Type B pancreatic cell (in vitro differentiated cells): ENCODE measurements around the gene FBXL22. TPM values are rescaled to one million over a fixed set of nuclear protein-coding genes. Genes with fewer than 3 reads are reported as not detected.

ENCODE experiments used
- DNase-seq: peaks from one replicate; pipeline ENCODE4 v3.0.0; 2021; ENCODE audit warnings: mixed read lengths; ENCODE audit not compliant: unreplicated experiment; ENCODE audit errors: extremely low spot score
- H3K27ac Mint-ChIP-seq: 2 replicates; pipeline ENCODE4 v1.8.0; 2021; ENCODE audit warnings: mild to moderate bottlenecking, mixed read lengths
- H3K27me3 Mint-ChIP-seq: 2 replicates; pipeline ENCODE4 v1.8.0; 2021; ENCODE audit warnings: mixed read lengths
- H3K36me3 Mint-ChIP-seq: 2 replicates; pipeline ENCODE4 v1.8.0; 2021; ENCODE audit warnings: mixed read lengths
- H3K4me1 Mint-ChIP-seq: one replicate; pipeline ENCODE4 v1.8.0; 2021; ENCODE audit warnings: mixed read lengths; ENCODE audit not compliant: unreplicated experiment
- H3K4me3 Mint-ChIP-seq: 2 replicates; pipeline ENCODE4 v1.8.0; 2021; ENCODE audit warnings: mild to moderate bottlenecking, mixed read lengths
- H3K9me3 Mint-ChIP-seq: 2 replicates; pipeline ENCODE4 v1.8.0; 2021; ENCODE audit warnings: mixed read lengths
- total RNA-seq: library from RNA; stranded (reverse); gene quantifications from 2 replicates; pipeline ENCODE4 v1.2.1, GENCODE V29; 2021; ENCODE audit warnings: low replicate concordance
- TF ChIP-seq, protein P1 (sequence below): fragments of 200-600 bp; sonication (generic); conservative IDR thresholded peaks from 2 replicates; pipeline ENCODE4 v1.5.0; 2021; ENCODE audit warnings: antibody characterized with exemption, mild to moderate bottlenecking

The FBXL22 gene
- total RNA-seq, 1 donor from 2014 or later, result 1.1 TPM

DNA sequence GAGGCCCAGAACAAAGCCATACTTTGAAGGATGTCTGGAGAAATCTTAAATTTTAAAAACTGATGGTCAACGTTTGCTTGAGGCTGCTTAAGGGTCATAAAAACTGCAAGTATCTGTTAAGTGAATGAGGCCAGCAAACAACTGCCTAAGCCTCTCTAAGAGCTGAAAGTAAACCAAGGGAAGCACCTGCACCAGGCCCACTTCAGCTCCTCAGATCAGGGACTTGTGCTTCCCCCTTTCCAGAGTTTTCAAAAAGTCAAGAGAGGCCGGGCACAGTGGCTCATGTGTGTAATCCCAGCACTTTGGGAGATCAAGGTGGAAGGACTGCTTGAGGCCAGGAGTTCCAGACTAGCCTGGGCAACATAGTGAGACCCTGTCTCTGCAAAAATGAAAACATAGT, 9.1 kb downstream of the FBXL22 start:
- Mint-ChIP-seq H3K9me3 (no peaks in the 10 kb centered on the region), H3K27me3 (no peaks in the 10 kb centered on the region), H3K27ac (no peak overlapping the region), H3K36me3 (peaks cover 9% of the 10 kb centered on the region), H3K4me1 (peaks cover 14% of the 10 kb centered on the region), H3K4me3 (no peak overlapping the region)
- DNase-seq, result no peak
- TF ChIP-seq, protein P1, sequence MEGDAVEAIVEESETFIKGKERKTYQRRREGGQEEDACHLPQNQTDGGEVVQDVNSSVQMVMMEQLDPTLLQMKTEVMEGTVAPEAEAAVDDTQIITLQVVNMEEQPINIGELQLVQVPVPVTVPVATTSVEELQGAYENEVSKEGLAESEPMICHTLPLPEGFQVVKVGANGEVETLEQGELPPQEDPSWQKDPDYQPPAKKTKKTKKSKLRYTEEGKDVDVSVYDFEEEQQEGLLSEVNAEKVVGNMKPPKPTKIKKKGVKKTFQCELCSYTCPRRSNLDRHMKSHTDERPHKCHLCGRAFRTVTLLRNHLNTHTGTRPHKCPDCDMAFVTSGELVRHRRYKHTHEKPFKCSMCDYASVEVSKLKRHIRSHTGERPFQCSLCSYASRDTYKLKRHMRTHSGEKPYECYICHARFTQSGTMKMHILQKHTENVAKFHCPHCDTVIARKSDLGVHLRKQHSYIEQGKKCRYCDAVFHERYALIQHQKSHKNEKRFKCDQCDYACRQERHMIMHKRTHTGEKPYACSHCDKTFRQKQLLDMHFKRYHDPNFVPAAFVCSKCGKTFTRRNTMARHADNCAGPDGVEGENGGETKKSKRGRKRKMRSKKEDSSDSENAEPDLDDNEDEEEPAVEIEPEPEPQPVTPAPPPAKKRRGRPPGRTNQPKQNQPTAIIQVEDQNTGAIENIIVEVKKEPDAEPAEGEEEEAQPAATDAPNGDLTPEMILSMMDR, result no peak

DNA sequence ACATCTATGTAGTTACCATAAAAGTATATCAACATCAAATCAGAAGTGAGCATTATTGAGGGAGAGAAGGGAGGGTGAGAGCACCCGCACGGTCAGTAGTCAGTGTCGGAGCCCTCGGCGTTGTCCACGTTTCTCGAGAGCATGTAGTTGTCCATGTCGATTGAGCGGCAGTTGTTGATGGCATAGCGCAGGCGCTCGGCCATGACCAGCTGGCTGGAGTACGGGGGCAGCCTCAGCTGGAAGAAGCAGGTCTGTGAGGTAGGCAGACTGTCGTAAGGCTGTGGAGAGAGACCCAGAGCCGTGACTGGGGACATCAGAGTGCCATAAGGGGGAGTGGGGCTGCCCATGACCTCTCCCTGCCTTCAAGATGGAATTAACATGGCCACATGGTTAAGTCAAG, 11.8 kb downstream of the FBXL22 start:
- no peaks in the 10 kb centered on the region for H3K9me3 Mint-ChIP-seq
- H3K4me3 Mint-ChIP-seq, result no peak overlapping the region
- H3K4me1 Mint-ChIP-seq, result peaks cover 17% of the 10 kb centered on the region
- H3K36me3 Mint-ChIP-seq, result peaks cover 9% of the 10 kb centered on the region
- TF ChIP-seq, protein P1, result no peak
- H3K27me3 Mint-ChIP-seq, result no peaks in the 10 kb centered on the region
- no peak overlapping the region for H3K27ac Mint-ChIP-seq
- DNase-seq, result no peak

DNA sequence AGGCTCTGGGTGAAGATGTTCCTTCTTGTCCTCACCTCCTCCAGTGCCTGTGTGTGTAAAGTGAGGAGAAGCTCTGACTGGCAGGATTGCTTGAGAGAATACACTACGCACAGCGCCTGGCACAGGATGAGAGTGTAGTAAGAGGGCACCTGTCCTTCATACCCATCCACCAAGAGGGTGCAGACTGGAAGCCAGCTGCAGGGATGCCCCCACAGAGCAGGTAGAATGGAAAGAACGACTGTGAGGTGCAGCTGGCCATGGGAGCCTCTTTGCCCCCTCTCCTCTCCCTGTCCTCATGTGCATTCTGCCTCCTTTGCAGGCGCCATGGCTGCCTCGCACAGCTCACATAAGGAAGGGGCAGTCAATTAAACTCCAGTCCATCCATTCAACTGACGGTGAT, 12.3 kb downstream of the FBXL22 start:
- TF ChIP-seq, protein P1, result no peak
- no peaks in the 10 kb centered on the region for H3K9me3 Mint-ChIP-seq
- H3K27me3 Mint-ChIP-seq, result no peaks in the 10 kb centered on the region
- DNase-seq, result no peak
- no peak overlapping the region for H3K4me3 Mint-ChIP-seq
- peaks cover 9% of the 10 kb centered on the region for H3K36me3 Mint-ChIP-seq
- no peak overlapping the region for H3K27ac Mint-ChIP-seq
- peaks cover 17% of the 10 kb centered on the region for H3K4me1 Mint-ChIP-seq

DNA sequence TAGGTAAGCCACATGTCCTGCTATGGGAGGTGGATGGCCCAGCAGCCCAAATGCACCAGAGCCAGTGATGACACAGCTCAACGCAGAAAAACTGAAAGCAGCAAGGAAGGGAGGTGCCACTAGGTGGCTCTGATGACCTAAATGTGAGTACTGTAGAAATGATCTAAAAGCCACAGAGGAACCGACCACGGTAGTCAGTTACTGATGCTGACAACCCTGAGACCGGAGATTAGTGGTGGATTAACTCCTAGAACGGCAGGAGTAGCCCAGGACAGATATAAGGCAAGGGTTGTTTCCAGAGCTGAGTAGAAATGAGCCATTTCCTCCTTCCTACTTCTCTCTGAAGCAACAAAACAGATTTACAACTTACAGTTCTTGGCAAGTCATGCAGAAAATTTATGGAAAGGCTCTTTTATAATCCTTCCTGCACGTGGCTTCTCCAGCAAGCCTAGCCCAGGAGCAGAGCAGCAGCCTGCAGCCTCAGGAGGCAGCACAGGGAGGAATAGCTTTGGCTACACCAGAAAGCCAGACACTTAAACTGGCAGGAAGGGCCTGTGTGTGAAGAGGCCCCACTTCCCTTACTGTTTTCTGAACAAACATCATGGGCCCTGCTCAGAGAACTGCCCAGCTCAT, 13.1 kb downstream of the FBXL22 start:
- peaks cover 16% of the 10 kb centered on the region for H3K36me3 Mint-ChIP-seq
- H3K4me3 Mint-ChIP-seq, result peak overlapping the region; percentile 57
- H3K27ac Mint-ChIP-seq, result peak overlapping the region; percentile 44
- no peaks in the 10 kb centered on the region for H3K9me3 Mint-ChIP-seq
- H3K27me3 Mint-ChIP-seq, result no peaks in the 10 kb centered on the region
- TF ChIP-seq, protein P1, result peak; percentile 85
- DNase-seq, result no peak
- H3K4me1 Mint-ChIP-seq, result peaks cover 17% of the 10 kb centered on the region

DNA sequence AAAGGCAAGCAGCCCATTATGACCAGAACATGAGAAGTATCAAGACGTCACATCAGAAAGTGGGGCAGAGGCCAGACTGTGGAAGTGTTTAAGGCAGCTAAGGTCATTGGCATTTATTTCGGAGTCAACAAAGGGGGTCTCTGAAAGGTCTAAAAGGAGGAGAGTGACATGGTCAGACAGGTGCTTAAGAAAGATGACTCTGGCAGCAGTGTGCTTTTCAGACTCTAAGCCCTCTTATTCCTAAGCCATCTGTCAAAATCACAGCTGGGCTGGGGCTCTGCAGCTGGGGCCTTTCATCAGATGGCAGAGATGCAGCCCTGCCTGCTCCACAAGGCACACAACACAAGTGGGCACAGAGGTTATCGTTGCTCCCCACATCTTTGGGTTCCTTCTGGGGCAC, 14.0 kb downstream of the FBXL22 start:
- TF ChIP-seq, protein P1, result no peak
- Mint-ChIP-seq H3K27ac (peak overlapping the region; percentile 44), H3K27me3 (no peaks in the 10 kb centered on the region), H3K4me3 (no peak overlapping the region), H3K4me1 (peaks cover 21% of the 10 kb centered on the region), H3K9me3 (no peaks in the 10 kb centered on the region), H3K36me3 (peaks cover 22% of the 10 kb centered on the region)
- DNase-seq, result no peak

DNA sequence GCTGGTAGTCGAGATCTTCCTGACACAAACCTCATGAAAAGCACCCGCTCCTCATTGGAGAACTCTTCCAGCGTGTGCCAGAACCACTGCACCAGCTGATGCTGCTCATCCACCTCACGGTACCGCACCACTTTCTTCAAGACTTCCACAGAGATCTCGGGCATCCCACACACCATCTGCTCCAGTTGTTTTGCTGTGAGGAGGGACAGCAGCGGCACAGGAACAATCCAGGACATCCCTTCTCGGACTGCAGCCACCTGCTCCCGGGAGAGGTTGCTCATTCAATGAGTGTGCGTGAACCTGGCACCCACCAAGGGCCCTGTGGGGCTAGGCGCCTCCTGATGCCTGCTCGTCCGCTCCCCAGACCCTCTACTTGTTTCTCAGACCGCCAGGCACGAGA, 15.1 kb downstream of the FBXL22 start:
- TF ChIP-seq, protein P1, result no peak
- Mint-ChIP-seq H3K9me3 (no peaks in the 10 kb centered on the region), H3K27me3 (no peaks in the 10 kb centered on the region), H3K4me1 (peaks cover 21% of the 10 kb centered on the region), H3K36me3 (peaks cover 29% of the 10 kb centered on the region), H3K27ac (no peak overlapping the region), H3K4me3 (no peak overlapping the region)
- no peak for DNase-seq
